ENCODE data around the gene CATSPERE. TPM values are rescaled to one million over a fixed set of nuclear protein-coding genes. Genes with fewer than 3 reads are reported as not detected.

Gene CATSPERE
- total and polyA plus RNA-seq, 2 of the 8 experiments (the other 6 are each of a cell fraction or from before 2014, with no cell fraction given): 0.05 to 0.45 TPM

DNA sequence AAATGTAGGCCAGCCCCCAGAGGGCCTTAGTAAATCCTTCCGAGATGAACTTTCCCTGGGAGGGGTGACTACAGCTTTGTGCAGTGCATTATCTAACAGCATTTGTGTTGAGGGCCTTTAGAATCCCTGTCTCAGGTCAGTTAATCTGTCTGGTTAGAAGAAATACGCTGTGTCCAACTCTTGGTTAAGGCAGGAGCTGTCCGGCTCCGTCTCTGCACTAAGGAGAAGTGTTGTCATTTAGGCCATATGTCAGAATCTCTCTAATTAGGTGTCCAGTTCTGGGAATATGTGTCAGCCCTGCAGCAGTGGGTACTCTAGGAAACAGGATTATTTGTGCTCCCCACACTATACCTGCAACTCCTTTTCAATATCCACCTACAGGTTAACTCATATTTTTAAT is 124.8 kb downstream of the CATSPERE start:
- FAIRE-seq (no peak), DNase-seq (ENCODE audit: low read depth in 1 of 2, low spot score in 2 of 2) (no peak)
- Histone ChIP-seq H4K5ac (ENCODE audit: insufficient read length, low read depth, low read length) (no peak overlapping the region), H3K23ac (ENCODE audit: insufficient read length) (no peak overlapping the region), H3K79me1 (ENCODE audit: low read depth, low read length) (no peaks in the 10 kb centered on the region), H2BK15ac (ENCODE audit: low read length) (no peak overlapping the region), H3K27ac (ENCODE audit: low read depth, low read length) (no peak overlapping the region), H3K4me1 (replicated peaks in 1 of 4; ENCODE audit: control insufficient read depth in 3 of 4, insufficient read depth in 4 of 4, low read length in 3 of 4) (no peaks in the 10 kb centered on the region), H3K27me3 (replicated peaks in 1 of 4; ENCODE audit: control insufficient read depth in 3 of 4, extremely low read depth in 1 of 4, insufficient read depth in 3 of 4, low read length in 3 of 4) (no peaks in the 10 kb centered on the region), H3K4ac (replicated peaks; ENCODE audit: insufficient read length, low read depth, low read length) (no peak overlapping the region), H3K56ac (replicated peaks; ENCODE audit: insufficient read length, low read depth, low read length) (no peak overlapping the region), H3K14ac (ENCODE audit: insufficient read length) (no peak overlapping the region), H2BK12ac (ENCODE audit: low read depth, low read length) (no peak overlapping the region), H4K20me1 (replicated peaks in 1 of 2; ENCODE audit: control insufficient read depth in 1 of 2, insufficient read depth in 2 of 2, low read length in 2 of 2) (no peaks in the 10 kb centered on the region), H3K4me2 (ENCODE audit: insufficient read depth in 1 of 2, low read depth in 2 of 2, low read length in 2 of 2) (no peak overlapping the region), H2BK120ac (replicated peaks; ENCODE audit: low read depth, low read length) (no peak overlapping the region), H2BK5ac (ENCODE audit: low read depth, low read length) (no peak overlapping the region), H3K18ac (ENCODE audit: extremely low read depth, low read length) (no peak overlapping the region), H2AK5ac (ENCODE audit: low read depth, low read length) (no peak overlapping the region), H3K9ac (replicated peaks in 1 of 4; ENCODE audit: extremely low read depth in 1 of 4, low read depth in 3 of 4, low read length in 3 of 4) (no peak overlapping the region), H2BK20ac (ENCODE audit: low read length) (no peak overlapping the region), H3K4me3 (ENCODE audit: extremely low read depth in 1 of 4, insufficient read depth in 2 of 4, low read depth in 3 of 4, low read length in 4 of 4) (no peak overlapping the region), H4K91ac (replicated peaks; ENCODE audit: insufficient read length, low read length) (no peak overlapping the region), H3K79me2 (ENCODE audit: control insufficient read depth in 1 of 2, insufficient read depth in 2 of 2, low read length in 2 of 2) (no peaks in the 10 kb centered on the region), H4K8ac (ENCODE audit: extremely low read depth, insufficient read depth, low read length) (no peak overlapping the region), H2AFZ (ENCODE audit: low read length) (no peak overlapping the region), H3K9me3 (ENCODE audit: insufficient read depth in 2 of 2, low read depth in 1 of 2, low read length in 1 of 2) (peaks cover 0 to 3% of the 10 kb centered on the region in 2 experiments; a peak in 1 of 4 replicates), H3K23me2 (ENCODE audit: low read depth, low read length) (no peaks in the 10 kb centered on the region), H3K36me3 (ENCODE audit: control insufficient read depth in 2 of 4, insufficient read depth in 4 of 4, low read length in 3 of 4) (no peaks in the 10 kb centered on the region)
- POLR2A ChIA-PET (ENCODE audit: partially characterized antibody): no interaction called here
- CTCF ChIA-PET (ENCODE audit: partially characterized antibody): interaction anchor here (0.8 kb wide), 1 partner anchor 10 kb away, joined by 3 read pairs; no protein-coding TSS in a partner anchor
- 89% methylated on average over 4 of the region's 4 CpGs; no CpG with 5 or more reads in 1 of the 2 experiments for WGBS, 2 experiments (ENCODE audit: extremely low coverage in 1 of 2, insufficient coverage in 1 of 2, insufficient read length in 1 of 2, insufficient replicate concordance in 2 of 2, low coverage in 1 of 2, low lambda C conversion rate in 2 of 2, missing lambda C conversion rate in 1 of 2)
- TF ChIP-seq CHD1 (IDR thresholded peaks at IDR 0.05; ENCODE audit: low read depth, low read length): no peak
- TF ChIP-seq SRF (IDR thresholded peaks at IDR 0.05; ENCODE audit: low read depth, low read length): no peak
- no peak for TF ChIP-seq RNF2 (IDR thresholded peaks at IDR 0.05; ENCODE audit: borderline replicate concordance, low read depth, low read length, missing control alignments, poor library complexity, severe bottlenecking)
- TF ChIP-seq, protein P1, sequence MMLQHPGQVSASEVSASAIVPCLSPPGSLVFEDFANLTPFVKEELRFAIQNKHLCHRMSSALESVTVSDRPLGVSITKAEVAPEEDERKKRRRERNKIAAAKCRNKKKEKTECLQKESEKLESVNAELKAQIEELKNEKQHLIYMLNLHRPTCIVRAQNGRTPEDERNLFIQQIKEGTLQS (IDR thresholded peaks at IDR 0.05; ENCODE audit: insufficient read depth, low read depth, low read length): no peak
- TF ChIP-seq SIX5 (IDR thresholded peaks at IDR 0.05; ENCODE audit: low read depth, low read length): no peak
- no peak for TF ChIP-seq POLR2A (IDR thresholded peaks at IDR 0.05; ENCODE audit: control extremely low read depth in 1 of 2, low read depth in 2 of 2, low read length in 2 of 2)
- no peak for TF ChIP-seq CTBP2 (IDR thresholded peaks at IDR 0.05; ENCODE audit: borderline replicate concordance, insufficient read depth, insufficient read length, low read length)
- no peak for TF ChIP-seq SAP30 (IDR thresholded peaks at IDR 0.05; ENCODE audit: insufficient read depth, insufficient replicate concordance, low read length)
- no peak for TF ChIP-seq KDM5A (IDR thresholded peaks at IDR 0.05; ENCODE audit: low read length)
- TF ChIP-seq PHF8 (conservative IDR thresholded peaks at IDR 0.05; ENCODE audit: low read depth, low read length): no peak
- no peak for TF ChIP-seq RFX5 (IDR thresholded peaks at IDR 0.05; ENCODE audit: borderline replicate concordance, low read depth, low read length)
- TF ChIP-seq CREB1 (IDR thresholded peaks at IDR 0.05): no peak
